ENCODE measurements around the gene CNDP2.

DNA sequence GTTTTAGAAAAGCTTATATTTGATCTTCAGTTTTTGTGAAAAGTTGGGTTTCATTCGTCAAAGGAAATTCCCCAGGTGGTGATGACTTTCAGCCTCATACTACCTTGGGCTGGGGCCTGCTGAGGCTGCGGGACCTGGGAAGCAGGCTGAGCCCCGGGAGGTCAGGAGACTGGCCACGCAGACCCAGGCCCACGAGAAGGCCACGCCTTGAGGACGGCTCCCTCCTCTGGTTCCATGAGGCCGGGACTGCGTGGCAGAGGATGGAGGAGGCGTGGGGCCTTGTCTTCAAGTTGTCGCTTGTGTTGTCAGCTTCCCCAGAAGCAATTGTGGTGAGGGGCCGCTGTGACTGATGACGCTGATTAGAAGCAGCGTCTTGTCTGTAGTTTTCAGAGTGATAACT is 11.8 kb downstream of the CNDP2 start:
- TF ChIP-seq, protein P1, sequence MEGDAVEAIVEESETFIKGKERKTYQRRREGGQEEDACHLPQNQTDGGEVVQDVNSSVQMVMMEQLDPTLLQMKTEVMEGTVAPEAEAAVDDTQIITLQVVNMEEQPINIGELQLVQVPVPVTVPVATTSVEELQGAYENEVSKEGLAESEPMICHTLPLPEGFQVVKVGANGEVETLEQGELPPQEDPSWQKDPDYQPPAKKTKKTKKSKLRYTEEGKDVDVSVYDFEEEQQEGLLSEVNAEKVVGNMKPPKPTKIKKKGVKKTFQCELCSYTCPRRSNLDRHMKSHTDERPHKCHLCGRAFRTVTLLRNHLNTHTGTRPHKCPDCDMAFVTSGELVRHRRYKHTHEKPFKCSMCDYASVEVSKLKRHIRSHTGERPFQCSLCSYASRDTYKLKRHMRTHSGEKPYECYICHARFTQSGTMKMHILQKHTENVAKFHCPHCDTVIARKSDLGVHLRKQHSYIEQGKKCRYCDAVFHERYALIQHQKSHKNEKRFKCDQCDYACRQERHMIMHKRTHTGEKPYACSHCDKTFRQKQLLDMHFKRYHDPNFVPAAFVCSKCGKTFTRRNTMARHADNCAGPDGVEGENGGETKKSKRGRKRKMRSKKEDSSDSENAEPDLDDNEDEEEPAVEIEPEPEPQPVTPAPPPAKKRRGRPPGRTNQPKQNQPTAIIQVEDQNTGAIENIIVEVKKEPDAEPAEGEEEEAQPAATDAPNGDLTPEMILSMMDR (IDR thresholded peaks at IDR 0.05; ENCODE audit: insufficient read depth, low read length, poor library complexity, severe bottlenecking) = no peak
- TF ChIP-seq EZH2phosphoT487 (conservative IDR thresholded peaks at IDR 0.05; ENCODE audit: low read length) = no peak

Measured in SU-DHL-6 (cell line).